ENCODE results near the gene KRT26.

KRT26 gene

GRCh38 chr17:40726919-40727318, 45.1 kb downstream of the KRT26 start:
- DNase-seq (ENCODE audit: low spot score) = peak; percentile 21

DNA sequence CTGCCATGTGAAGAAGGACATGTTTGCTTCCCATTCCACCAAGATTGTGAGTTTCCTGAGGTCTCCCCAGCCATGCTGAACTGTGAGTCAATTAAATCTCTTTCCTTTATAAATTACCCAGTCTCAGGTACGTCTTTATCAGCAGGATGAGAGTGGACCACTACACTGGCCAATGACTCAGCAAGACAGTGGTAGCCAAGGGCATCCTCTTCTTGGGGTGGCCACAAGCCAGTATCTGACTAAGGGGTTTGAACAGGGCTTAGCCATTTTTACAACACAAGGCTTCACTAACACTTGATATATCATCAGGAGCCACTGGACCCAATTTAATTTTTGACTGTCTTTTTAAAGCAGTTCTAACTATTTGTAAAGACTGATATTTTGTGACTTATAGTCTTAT, 47.3 kb downstream of the KRT26 start:
- DNase-seq (ENCODE audit: low spot score) = no peak

DNA sequence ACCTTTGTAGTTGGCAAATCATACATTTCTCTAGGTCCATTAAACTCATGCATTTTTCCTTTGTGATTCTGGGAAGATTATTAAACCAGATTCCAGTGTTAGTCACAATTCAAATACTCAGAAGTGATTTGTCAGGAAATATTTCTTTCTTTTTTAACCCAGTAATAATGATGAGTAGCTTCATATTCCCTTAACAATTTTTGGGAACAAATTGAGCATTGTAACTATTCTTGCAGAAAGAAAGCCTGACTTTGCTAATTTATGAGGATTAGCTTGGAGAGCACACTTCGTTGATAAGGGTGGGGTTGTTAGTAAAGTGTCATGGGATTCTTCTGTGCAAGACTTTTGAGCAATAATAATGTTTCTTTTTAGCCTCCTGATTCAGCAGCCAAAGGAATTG, 49.8 kb downstream of the KRT26 start:
- DNase-seq (ENCODE audit: low spot score) = no peak

DNA sequence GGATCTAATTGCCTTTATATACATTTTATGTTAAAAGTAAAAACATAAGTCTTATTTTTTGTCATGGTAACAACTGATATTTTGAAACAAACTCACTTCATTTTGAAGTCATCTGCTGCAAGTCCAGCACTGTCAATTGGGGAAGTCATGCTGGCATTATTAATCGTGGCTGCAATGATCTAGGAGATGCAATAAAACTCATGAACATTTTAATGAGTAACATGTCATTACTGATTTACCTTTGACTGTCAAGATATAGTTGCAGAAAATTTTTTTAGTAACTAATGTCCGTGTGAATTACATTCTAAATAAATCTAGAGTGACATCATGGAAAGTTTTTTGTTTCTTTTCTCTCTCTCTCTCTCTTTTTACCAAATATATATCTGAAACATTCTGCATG, 51.1 kb downstream of the KRT26 start:
- DNase-seq (ENCODE audit: low spot score) = no peak

DNA sequence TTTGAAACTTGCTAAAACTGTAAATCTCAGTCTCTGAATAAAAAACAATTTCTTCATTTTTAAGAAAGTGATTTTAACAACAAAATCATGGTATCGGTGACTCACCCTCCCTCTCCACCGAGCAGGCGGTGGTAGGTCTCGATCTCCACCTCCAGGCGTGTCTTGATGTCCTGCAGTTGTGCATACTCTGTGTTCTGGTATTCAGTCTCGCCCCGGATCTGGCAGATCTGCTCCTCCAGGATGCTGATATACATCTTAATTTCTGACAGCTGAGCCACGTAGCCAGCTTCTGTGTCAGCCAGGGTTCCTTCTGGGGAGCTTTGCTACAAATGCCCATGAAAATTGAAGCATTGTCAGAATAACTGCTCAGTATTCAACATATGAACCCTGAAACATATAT, 53.1 kb downstream of the KRT26 start:
- no peak for DNase-seq (ENCODE audit: low spot score)

GRCh38 chr17:40717776-40718175, 54.2 kb downstream of the KRT26 start:
- no peak for DNase-seq (ENCODE audit: low spot score)

Measured in NAMALWA (cell line).